Progenitor cell of endocrine pancreas (in vitro differentiated cells): ENCODE data around the gene CD200R1. TPM values are rescaled to one million over a fixed set of nuclear protein-coding genes. Genes with fewer than 3 reads are reported as not detected.
"Not testable (repeated sequence)": the region's sequence is repeated elsewhere in the genome, so short reads cannot be mapped to it uniquely, and the experiment has no call there.

Experiments used
- DNase-seq: peaks from one replicate; pipeline ENCODE4 v3.0.0; 2021; ENCODE audit warnings: low spot score; ENCODE audit not compliant: unreplicated experiment
- H3K27ac Mint-ChIP-seq: 2 replicates; pipeline ENCODE4 v1.8.0; 2021; ENCODE audit warnings: mild to moderate bottlenecking, moderate library complexity, mixed read lengths
- H3K27me3 Mint-ChIP-seq: 2 replicates; pipeline ENCODE4 v1.8.0; 2021; ENCODE audit warnings: mixed read lengths
- H3K36me3 Mint-ChIP-seq: 2 replicates; pipeline ENCODE4 v1.8.0; 2022; ENCODE audit warnings: mixed read lengths; ENCODE audit not compliant: insufficient read depth
- H3K4me1 Mint-ChIP-seq: 2 replicates; pipeline ENCODE4 v1.8.0; 2021; ENCODE audit warnings: low read depth, mixed read lengths
- H3K4me3 Mint-ChIP-seq: 2 replicates; pipeline ENCODE4 v1.8.0; 2021; ENCODE audit warnings: low read depth, mild to moderate bottlenecking, moderate library complexity, mixed read lengths
- H3K9me3 Mint-ChIP-seq: 2 replicates; pipeline ENCODE4 v1.8.0; 2021; ENCODE audit warnings: low read depth, mixed read lengths
- total RNA-seq: library from RNA; stranded (reverse); gene quantifications from 2 replicates; pipeline ENCODE4 v1.2.1, GENCODE V29; 2021
- TF ChIP-seq, protein P1 (sequence below): fragments of 200-600 bp; sonication (generic); IDR thresholded peaks from one replicate; pipeline ENCODE4 v1.5.0; 2021; ENCODE audit warnings: antibody characterized with exemption, mild to moderate bottlenecking; ENCODE audit not compliant: unreplicated experiment

The CD200R1 gene
- total RNA-seq, 1 donor from 2014 or later = not detected

DNA sequence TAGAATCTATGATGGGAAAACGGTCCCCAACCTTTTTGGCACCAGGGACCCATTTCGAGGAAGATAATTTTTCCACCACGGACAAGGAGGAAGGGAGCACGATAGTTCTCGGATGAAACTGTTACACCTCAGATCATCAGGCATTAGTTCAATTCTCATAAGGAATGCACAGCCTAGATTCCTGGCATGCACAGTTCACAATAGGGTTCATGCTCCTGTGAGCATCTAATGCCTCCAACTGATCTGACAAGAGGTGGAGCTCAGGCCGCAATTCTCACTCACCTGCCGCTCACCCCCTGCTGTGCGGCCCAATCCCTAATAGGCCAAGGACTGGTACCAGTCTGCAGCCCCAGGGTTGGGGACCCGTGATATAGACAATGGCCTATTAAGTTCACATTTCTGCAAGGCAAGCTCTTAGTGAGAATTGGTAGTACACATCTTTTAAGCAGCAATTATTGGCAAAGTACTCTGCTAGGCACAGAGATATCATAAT is 26.5 kb downstream of the CD200R1 start:
- no peak for DNase-seq
- peaks cover 15% of the 10 kb centered on the region for H3K9me3 Mint-ChIP-seq
- no peak overlapping the region for H3K4me3 Mint-ChIP-seq
- no peak overlapping the region for H3K27ac Mint-ChIP-seq
- no peaks in the 10 kb centered on the region for H3K27me3 Mint-ChIP-seq
- no peaks in the 10 kb centered on the region for H3K4me1 Mint-ChIP-seq
- no peaks in the 10 kb centered on the region for H3K36me3 Mint-ChIP-seq
- TF ChIP-seq, protein P1, sequence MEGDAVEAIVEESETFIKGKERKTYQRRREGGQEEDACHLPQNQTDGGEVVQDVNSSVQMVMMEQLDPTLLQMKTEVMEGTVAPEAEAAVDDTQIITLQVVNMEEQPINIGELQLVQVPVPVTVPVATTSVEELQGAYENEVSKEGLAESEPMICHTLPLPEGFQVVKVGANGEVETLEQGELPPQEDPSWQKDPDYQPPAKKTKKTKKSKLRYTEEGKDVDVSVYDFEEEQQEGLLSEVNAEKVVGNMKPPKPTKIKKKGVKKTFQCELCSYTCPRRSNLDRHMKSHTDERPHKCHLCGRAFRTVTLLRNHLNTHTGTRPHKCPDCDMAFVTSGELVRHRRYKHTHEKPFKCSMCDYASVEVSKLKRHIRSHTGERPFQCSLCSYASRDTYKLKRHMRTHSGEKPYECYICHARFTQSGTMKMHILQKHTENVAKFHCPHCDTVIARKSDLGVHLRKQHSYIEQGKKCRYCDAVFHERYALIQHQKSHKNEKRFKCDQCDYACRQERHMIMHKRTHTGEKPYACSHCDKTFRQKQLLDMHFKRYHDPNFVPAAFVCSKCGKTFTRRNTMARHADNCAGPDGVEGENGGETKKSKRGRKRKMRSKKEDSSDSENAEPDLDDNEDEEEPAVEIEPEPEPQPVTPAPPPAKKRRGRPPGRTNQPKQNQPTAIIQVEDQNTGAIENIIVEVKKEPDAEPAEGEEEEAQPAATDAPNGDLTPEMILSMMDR = no peak

DNA sequence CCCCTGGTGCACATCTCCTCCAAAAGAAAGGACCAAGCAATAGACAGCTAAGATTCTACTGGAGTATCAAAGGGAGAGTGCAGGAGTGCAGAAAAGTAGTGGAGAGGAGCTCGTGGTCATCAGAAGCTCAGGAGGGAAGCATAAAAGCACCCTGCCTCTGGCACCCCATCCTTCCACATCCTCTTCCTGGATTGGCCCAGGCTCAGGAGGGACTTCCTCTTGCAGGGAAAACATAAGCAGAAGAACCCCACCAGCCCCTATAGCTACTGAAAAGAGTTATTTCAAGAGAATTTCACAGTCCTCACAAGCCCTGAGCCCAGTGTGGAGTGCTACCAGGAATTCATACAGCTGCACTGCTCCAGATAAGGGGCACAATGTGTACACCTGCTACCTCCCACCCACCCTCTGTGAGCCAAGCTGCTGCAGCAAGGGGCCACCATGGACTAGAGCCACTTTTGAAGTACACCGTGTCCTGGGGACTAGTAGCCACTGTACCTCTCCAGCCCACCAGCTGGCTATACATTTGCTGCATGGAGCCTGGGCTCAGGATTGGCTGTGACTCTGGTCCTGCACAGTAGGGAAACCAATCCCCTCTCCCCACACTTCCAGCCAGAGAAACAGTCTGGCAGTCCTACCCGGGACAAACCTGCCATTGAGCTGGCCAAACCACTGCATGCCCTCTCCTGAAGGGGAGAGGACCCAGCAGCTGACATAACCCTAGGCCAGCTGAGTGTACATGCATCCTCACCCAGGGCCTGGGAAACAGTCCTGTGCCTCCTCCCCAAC is 43.0 kb downstream of the CD200R1 start:
- TF ChIP-seq, protein P1 = no peak
- Mint-ChIP-seq H3K9me3 (peaks cover 11% of the 10 kb centered on the region), H3K27me3 (no peaks in the 10 kb centered on the region), H3K27ac (no peak overlapping the region), H3K4me3 (no peak overlapping the region), H3K36me3 (no peaks in the 10 kb centered on the region), H3K4me1 (no peaks in the 10 kb centered on the region)
- no peak for DNase-seq

DNA sequence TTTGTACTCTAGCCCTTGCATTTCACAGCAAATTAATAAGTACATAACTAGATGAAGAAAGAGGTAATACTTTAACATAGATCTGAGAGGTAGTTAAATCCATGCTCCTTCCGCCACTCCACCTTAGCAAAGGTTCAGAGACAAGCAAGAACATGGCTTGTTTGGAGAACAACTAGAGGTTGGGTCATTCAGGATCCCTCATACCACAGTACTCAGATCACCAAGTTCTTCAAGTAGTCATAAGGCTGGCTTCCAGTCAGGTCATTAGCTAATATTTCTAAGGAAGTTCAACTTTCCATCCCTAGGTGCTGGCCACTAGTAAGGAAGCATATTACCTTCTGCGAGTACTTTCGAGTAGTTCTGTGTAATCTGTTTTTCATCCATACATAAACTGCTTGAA is 44.1 kb downstream of the CD200R1 start:
- Mint-ChIP-seq H3K36me3 (no peaks in the 10 kb centered on the region), H3K4me3 (no peak overlapping the region), H3K9me3 (peaks cover 4% of the 10 kb centered on the region), H3K27ac (no peak overlapping the region), H3K27me3 (no peaks in the 10 kb centered on the region), H3K4me1 (no peaks in the 10 kb centered on the region)
- no peak for DNase-seq
- TF ChIP-seq, protein P1 = no peak

DNA sequence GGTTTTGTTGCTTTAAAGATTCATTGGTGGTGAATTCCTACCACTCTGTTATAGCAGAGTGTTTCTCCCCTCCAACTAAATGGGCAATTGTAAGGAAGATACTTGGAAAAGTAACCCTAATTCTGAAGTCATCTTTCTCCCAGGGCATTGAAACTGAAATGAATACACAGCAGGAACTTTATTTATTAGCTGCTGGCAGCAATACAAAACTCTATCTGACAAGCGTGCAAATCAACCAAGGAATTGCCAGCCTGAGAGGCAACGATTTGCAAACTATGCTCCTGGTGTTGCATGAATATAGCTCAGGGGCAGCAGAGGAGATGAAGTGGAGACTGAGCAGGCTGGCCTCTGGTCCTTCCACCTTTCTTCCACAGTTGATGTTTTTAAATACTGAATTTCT is 48.9 kb downstream of the CD200R1 start:
- Mint-ChIP-seq H3K36me3 (no peaks in the 10 kb centered on the region), H3K4me1 (no peaks in the 10 kb centered on the region), H3K27me3 (no peaks in the 10 kb centered on the region), H3K9me3 (no peaks in the 10 kb centered on the region), H3K4me3 (no peak overlapping the region), H3K27ac (no peak overlapping the region)
- TF ChIP-seq, protein P1 = no peak
- no peak for DNase-seq

DNA sequence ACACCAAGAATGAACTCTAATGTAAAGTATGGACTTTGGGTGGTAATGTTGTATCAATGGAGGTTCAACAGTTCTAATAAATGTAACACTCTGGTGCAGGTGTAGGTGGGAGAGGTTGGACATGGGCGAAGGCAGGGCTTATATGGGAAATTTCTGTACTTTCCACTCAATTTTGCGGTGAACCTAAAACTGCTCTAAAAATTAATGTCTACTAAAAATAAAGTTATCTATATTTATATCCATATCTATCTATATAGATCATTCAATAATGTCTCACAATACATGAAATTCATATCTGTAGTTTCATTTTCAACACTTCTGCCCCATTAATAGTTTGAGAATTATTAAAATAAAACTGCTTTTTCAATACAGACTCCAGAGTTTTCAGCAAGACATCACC is 49.3 kb downstream of the CD200R1 start:
- no peaks in the 10 kb centered on the region for H3K27me3 Mint-ChIP-seq
- H3K36me3 Mint-ChIP-seq = no peaks in the 10 kb centered on the region
- TF ChIP-seq, protein P1 = no peak
- H3K27ac Mint-ChIP-seq = no peak overlapping the region
- no peaks in the 10 kb centered on the region for H3K4me1 Mint-ChIP-seq
- H3K4me3 Mint-ChIP-seq = no peak overlapping the region
- no peak for DNase-seq
- no peaks in the 10 kb centered on the region for H3K9me3 Mint-ChIP-seq

DNA sequence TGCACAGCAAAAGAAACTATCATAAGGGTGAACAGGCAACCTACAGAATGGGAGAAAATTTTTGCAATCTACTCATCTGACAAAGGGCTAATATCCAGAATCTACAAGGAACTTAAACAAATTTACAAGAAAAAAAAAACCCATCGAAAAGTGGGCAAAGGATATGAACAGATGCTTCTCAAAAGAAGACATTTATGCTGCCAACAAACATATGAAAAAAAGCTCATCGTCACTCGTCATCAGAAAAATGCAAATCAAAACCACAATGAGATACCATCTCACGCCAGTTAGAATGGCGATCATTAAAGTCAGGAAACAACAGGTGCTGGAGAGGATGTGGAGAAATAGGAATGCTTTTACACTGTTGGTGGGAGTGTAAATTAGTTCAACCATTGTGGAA is 55.4 kb downstream of the CD200R1 start:
- not testable (repeated sequence) for DNase-seq, H3K4me1 Mint-ChIP-seq, H3K27me3 Mint-ChIP-seq, H3K4me3 Mint-ChIP-seq, H3K27ac Mint-ChIP-seq, H3K36me3 Mint-ChIP-seq
- H3K9me3 Mint-ChIP-seq = peaks cover 34% of the 10 kb centered on the region
